Amniotic stem cell (primary cell): Measurements from ENCODE around the gene NUDT5.

ENCODE experiments used
- DNase-seq: peaks from one replicate; lab custom pipeline; 2025; lab: John Stamatoyannopoulos, UW

The NUDT5 gene

GRCh38 chr10:12165036-12165435 lies 30.7 kb downstream of the NUDT5 start:
- no peak for DNase-seq

DNA sequence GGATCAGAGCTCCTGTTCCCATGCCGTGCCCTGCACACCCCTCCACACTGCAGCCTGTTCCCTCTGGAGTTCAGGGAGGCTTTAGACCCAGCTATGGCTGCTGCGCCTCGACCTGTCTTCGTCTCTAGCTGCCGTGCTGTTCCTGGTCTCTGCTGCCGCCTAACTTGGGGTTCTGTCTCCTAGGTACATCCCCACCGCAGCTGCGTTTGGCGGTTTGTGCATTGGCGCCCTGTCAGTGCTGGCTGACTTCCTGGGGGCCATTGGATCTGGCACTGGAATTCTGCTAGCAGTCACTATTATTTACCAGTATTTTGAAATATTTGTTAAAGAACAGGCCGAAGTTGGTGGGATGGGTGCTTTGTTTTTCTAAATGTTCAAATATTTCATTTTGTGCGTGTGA lies 31.6 kb downstream of the NUDT5 start:
- no peak for DNase-seq

GRCh38 chr10:12162927-12163326 lies 32.8 kb downstream of the NUDT5 start:
- DNase-seq: no peak

DNA sequence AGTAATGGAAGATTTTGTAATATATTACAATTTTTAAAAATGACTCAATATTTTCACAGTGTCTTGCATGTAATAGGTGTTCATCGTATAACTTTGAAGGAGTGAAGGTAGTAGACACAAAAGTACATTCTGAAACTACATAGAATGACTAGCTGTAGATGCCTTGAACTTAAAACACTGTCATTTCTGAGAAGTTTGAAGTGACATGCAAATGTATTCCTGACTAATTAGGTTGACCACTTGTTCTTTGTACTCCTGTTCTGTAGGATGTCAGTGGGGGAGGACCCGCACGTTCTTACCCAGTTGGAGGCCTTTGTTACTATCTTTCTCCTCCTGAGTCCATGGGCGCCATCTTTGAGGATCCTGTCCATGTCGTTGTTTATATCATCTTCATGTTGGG lies 35.0 kb downstream of the NUDT5 start:
- DNase-seq: no peak

DNA sequence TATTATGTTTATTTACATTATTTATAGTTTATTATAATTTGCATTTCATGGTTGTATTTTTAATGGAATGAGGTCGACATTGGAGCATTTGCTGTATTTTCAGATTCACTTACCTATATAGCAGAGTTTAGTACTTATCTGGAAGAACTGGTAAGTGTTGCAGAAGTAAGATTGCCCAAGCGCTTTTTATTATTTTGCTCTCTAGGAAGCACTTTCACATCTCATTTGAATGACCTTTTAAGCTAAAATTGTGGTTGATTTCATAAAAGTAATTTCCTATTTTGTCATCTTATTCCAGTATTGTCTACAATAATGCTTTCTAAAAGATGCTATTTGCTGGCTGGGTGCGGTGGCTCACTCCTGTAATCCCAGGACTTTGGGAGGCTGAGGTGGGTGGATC lies 37.6 kb downstream of the NUDT5 start:
- no peak for DNase-seq

DNA sequence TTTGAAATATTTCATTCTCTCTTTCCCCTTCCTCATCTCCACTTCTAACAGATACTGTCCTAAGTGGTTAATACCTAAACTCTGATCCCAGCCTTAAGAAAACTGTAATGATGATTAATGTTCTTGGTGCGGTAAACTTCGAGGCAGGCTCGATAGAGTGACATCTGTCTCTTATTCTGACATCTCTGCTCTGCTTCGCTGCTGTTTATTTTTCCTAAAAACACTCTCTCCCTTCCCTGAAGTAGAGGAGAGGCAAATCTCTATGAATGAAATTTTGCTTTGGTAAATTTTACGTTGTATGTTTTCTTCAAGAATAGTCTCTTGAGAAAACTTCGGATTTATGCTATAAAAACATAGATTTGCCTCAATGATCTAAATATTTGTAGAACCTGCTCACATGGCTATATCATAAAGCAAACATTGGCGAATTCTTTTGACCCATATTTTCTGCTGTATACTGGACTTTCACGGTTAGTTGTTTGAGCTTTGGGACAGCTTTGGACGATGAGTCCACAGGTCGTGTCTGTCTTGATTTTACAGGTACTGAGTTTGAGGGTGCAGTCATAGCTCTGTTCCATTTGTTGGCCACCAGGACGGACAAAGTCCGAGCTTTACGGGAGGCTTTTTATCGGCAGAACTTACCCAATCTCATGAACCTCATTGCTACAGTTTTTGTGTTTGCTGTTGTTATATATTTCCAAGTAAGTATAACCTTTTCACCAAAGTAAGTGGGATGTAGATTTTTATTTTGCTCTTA lies 39.1 kb downstream of the NUDT5 start:
- no peak for DNase-seq

- no peak for DNase-seq
Measured at GRCh38 chr10:12154516-12154915, 41.2 kb downstream of the NUDT5 start.

- DNase-seq: no peak
Measured at GRCh38 chr10:12150163-12150562, 45.5 kb downstream of the NUDT5 start.

DNA sequence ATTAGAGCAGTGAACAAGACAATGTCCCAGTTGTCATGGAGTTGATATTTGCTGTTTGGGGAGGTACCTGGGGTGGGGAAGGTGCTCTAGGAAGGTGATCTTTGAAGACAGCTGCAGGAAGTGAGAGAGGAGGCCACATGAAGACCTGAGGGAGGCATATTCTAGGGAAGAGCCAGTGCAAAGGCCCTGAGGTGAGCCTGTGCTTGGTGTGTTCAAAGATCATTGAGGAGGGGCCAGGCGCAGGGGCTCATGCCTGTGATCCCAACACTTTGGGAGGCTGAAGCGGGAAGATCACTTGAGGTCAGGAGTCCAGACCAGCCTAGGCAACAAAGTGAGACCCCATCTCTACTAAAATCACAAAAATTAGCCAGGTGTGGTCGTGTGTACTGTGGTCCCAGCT lies 51.2 kb downstream of the NUDT5 start:
- DNase-seq: no peak

GRCh38 chr10:12140038-12140437 lies 55.7 kb downstream of the NUDT5 start:
- DNase-seq: no peak

GRCh38 chr10:12135631-12136030 lies 60.1 kb downstream of the NUDT5 start:
- no peak for DNase-seq

DNA sequence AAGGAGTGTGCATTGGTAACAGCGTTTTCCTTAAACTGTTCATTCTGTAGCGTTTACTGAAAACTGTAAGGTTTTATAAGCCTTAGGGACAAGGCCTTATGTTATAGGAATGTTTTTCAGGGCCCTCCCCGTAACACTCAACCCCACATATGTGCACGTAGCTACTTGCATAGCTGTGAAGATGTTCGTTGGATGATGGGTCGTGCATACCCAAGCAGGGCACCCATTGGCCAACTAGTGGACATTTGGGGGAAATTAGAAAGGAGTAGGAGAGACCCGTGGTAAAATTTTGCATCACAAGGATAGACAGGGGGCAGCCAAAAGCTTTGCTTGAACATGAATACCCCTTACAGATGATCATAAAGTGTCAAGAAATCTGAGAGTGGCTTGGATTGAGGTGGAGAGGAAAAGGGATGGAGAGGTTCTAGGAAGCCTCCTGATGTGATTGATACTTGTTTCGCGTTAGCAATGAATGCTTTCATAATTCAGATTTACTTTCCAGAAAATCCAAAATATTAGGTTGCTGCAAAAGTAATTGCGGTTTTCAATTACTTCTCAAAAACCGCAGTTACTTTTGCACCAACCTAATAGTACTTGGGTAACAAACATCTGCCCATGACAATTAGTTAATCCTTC lies 65.3 kb downstream of the NUDT5 start:
- DNase-seq: peak; percentile 32

DNA sequence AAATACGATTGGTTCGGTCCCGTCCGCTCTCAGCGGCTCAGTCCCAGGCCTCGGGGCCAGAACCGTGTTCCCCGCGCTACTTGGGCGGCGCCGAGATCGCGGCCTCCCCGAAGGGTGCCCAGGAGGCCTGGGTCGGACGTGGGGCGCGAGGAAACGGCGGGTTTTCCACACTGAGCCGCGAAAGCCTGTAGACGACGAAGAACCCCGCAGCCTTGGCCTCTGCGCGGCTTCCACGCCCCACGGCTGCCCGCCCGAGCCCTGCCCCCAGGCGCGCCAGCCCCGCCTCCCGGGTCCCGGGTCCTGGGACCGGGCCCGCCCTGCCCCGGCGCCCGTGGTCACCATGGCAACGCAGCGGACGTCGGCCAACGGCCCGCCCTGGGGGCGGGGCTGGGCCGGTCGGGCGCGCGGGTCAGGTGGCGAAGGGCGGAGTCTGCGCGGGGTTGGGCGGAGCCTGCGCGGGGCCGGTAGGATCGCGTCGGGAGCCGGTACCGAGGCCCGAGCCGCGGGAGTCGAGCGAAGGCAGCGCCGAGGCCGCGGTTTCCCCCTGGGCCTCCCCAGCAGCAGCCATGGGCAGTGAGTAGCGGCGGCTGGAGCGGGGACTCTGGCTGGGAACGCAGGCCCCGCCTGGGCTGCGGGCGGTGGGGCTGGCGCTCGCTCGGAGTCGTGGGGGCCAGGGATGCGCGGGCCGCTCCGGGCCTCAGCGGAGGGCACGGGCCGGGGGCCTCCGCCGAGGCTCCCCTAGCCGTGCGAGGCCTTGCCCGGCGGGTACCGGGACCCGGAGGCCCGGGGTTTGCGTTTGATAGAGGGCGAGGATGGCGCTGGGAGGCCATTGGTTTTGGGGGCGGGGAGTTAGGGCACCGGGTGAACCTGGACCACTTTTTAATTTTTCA lies 66.2 kb downstream of the NUDT5 start, which contains the start of gene SEC61A2:
Gene SEC61A2, plus strand, starts transcription at position 456 of the 890 bp plus-strand sequence. Its CDS starts 111 bp downstream, at position 567.
- peak; percentile 79 for DNase-seq

DNA sequence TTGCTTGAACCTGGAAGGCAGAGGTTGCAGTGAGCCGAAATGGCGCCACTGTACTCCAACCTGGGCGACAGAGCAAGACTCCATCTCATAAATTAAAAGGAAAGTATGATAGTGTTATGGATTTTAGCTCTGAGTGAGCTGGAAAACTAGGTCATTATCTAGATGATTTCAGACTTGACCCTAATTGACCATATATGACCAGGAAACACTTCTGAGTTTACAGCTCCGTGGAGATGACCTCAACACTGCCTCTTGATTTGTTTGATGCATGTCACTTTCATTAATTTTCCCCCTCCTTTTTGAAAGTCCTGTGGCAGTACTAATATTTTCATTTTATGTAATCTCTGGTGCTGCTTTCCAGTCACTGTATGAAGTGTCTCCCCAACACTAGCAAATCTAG lies 74.0 kb downstream of the NUDT5 start:
- no peak for DNase-seq
